Common myeloid progenitor, CD34-positive (primary cell): ENCODE results near the gene ZNF132.
"Not testable (repeated sequence)": the region's sequence is repeated elsewhere in the genome, so short reads cannot be mapped to it uniquely, and the experiment has no call there.

Experiments
- CTCF ChIA-PET: fragments of 350-600 bp; sonication (Branson Sonifier 250); formaldehyde crosslinking; loops from one replicate; lab custom pipeline; 2021; ENCODE audit warnings: antibody characterized with exemption; lab: Charles Lee
- POLR2A ChIA-PET: fragments of 350-600 bp; sonication (Branson Sonifier 250); formaldehyde crosslinking; loops from one replicate; lab custom pipeline; 2021; ENCODE audit warnings: antibody characterized with exemption; lab: Charles Lee
- DNase-seq, 3 donors: peaks; one replicate each; pipeline versions ENCODE4 v3.0.0 to v3.0.0-alpha.2; 2013
- H3K27ac ChIP-seq, 2 experiments: 1 replicate in 1 of 2; 2 replicates in 1 of 2; pipeline ENCODE4 v1.7.0; 2013; ENCODE audit warnings: inconsistent platforms in 2 of 2, low read length in 2 of 2, mild to moderate bottlenecking in 2 of 2, low read depth in 1 of 2, moderate library complexity in 1 of 2; ENCODE audit not compliant: severe bottlenecking in 2 of 2, insufficient read depth in 1 of 2, poor library complexity in 1 of 2
- H3K27me3 ChIP-seq, 5 experiments: replicated peaks in 2 of 5; 1 replicate in 3 of 5; 2 replicates in 2 of 5; pipeline versions ENCODE4 v1.6.1 to v1.7.0; 2013; ENCODE audit warnings: low read length in 4 of 5, mild to moderate bottlenecking in 2 of 5, moderate library complexity in 2 of 5, inconsistent platforms in 1 of 5; ENCODE audit not compliant: insufficient read depth in 5 of 5, control insufficient read depth in 4 of 5
- H3K36me3 ChIP-seq, 4 experiments: 1 replicate in 2 of 4; 2 replicates in 2 of 4; pipeline versions ENCODE4 v1.6.1 to v1.7.0; 2013; ENCODE audit warnings: low read length in 3 of 4, control low read depth in 1 of 4, mild to moderate bottlenecking in 1 of 4; ENCODE audit not compliant: control insufficient read depth in 4 of 4, insufficient read depth in 4 of 4
- H3K4me1 ChIP-seq, 4 experiments: 1 replicate in 3 of 4; 2 replicates in 1 of 4; pipeline versions ENCODE4 v1.6.1 to v1.7.1; 2013; ENCODE audit warnings: low read length in 3 of 4, mild to moderate bottlenecking in 3 of 4, control low read depth in 1 of 4, inconsistent platforms in 1 of 4, moderate library complexity in 1 of 4; ENCODE audit not compliant: control insufficient read depth in 4 of 4, insufficient read depth in 4 of 4; ENCODE audit errors: control extremely low read depth in 1 of 4
- H3K4me3 ChIP-seq, 7 experiments: 1 replicate in 4 of 7; 2 replicates in 3 of 7; pipeline versions ENCODE4 v1.5.1 to v1.7.0; 2013; ENCODE audit warnings: mild to moderate bottlenecking in 7 of 7, low read length in 6 of 7, moderate library complexity in 6 of 7, inconsistent platforms in 2 of 7, low read depth in 2 of 7, control low read depth in 1 of 7; ENCODE audit not compliant: insufficient read depth in 4 of 7, control insufficient read depth in 1 of 7; ENCODE audit errors: extremely low read depth in 1 of 7
- H3K9me3 ChIP-seq, 5 experiments: 1 replicate in 4 of 5; 2 replicates in 1 of 5; pipeline versions ENCODE4 v1.6.1 to v1.7.1; 2013; ENCODE audit warnings: low read length in 4 of 5, mild to moderate bottlenecking in 2 of 5, inconsistent platforms in 1 of 5, low read depth in 1 of 5, moderate library complexity in 1 of 5; ENCODE audit not compliant: control insufficient read depth in 4 of 5, insufficient read depth in 2 of 5; ENCODE audit errors: control extremely low read depth in 1 of 5
- whole genome bisulfite sequencing: methylation state at CpG from one replicate; pipeline ENCODE4 v1.1.5; 2013; ENCODE audit not compliant: insufficient coverage; 5-methylcytosine and 5-hydroxymethylcytosine counted together

Gene ZNF132

DNA sequence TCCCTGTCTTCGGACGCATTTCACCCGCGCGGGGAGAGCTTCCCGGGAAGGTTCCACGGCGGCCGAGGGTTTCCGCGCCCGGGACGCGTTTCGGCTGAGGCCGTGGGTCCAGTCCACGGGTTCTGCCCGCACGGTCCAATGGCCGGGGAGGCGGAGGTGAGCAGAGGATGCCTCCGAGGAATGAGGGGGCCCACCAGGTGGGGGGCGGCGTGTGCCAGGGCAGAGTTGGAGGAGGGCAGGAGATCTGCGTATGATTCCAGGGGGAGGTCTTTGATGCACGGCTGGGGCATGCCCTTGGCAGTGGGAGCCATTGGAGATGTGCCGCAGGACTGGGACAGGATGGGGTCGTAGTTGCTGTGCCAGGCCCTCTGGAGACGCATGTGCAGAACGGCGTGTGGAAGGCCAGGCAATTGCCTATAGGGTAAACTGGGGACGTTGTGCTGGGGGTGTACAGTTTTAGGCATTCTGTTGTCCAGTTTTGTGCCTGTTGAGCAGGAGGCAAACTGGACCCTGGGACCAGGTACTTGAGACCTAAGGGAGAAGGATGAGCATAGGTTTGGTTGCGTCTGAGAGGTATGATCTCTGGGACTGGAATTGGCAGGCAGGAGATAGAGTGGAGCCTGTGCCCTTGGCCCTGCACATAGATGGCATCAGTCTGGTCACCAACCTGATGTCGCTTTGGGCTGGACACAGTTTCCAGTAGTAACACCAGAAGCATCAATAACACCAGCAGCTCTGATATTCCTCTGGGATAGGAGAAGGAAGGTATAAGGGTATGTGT lies 30.8 kb downstream of the ZNF132 start:
- peaks cover 0 to 2% (median 0%) of the 10 kb centered on the region in 4 experiments for H3K36me3 ChIP-seq
- peak overlapping the region; percentile 15 to 92 for H3K27ac ChIP-seq
- H3K27me3 ChIP-seq: no peaks in the 10 kb centered on the region
- H3K4me1 ChIP-seq: peaks cover 2 to 28% (median 25%) of the 10 kb centered on the region in 4 experiments
- peak overlapping the region; percentile 75 to 98 (median 89) for H3K4me3 ChIP-seq
- no peaks in the 10 kb centered on the region for H3K9me3 ChIP-seq
- peak in 2 of 3 donors; percentile 53 to 56 for DNase-seq
- ChIA-PET CTCF (interaction anchor here (0.6 kb wide), 3 partner anchors 9 to 83 kb away, joined by 3 to 4 read pairs (median 3); partner anchors contain the start of genes ZNF497 and ZSCAN22), POLR2A (interaction anchor here (0.9 kb wide), 1 partner anchor 47 kb away, joined by 3 read pairs; the partner anchor contains the start of gene ZNF497)
- WGBS: 3% methylated on average over 29 of the region's 34 CpGs

- CTCF ChIA-PET: interaction anchor here (0.6 to 1.2 kb wide), 4 partner anchors 9 to 82 kb away, joined by 3 to 4 read pairs (median 4); partner anchors contain the start of genes ZNF497 and ZSCAN22
- peak within 1 kb of the TSS; percentile 75 to 98 (median 89) for H3K4me3 ChIP-seq
Measured at GRCh38 chr19:58408152-58409009, 31.6 kb downstream of the ZNF132 start, which contains the start of gene ZNF584. Gene ZNF584 (plus strand): TSS chr19:58408649. CDS start chr19:58409148, 499 bp downstream.

GRCh38 chr19:58407658-58408151 lies 32.2 kb downstream of the ZNF132 start:
- no peaks in the 10 kb centered on the region for H3K27me3 ChIP-seq
- peaks cover 0 to 2% (median 0%) of the 10 kb centered on the region in 4 experiments for H3K36me3 ChIP-seq
- peaks cover 2 to 31% (median 26%) of the 10 kb centered on the region in 4 experiments for H3K4me1 ChIP-seq
- H3K27ac ChIP-seq: peak overlapping the region; percentile 59 to 92
- POLR2A ChIA-PET: interaction anchor here (0.9 kb wide), 1 partner anchor 46 kb away, joined by 3 read pairs; the partner anchor contains the start of gene ZNF497
- no peaks in the 10 kb centered on the region for H3K9me3 ChIP-seq
- H3K4me3 ChIP-seq: peak overlapping the region; percentile 75 to 98 (median 89)
- CTCF ChIA-PET: interaction anchor here (1.1 to 1.4 kb wide), 3 partner anchors 9 to 44 kb away, joined by 3 to 4 read pairs (median 4); no protein-coding TSS in a partner anchor
- WGBS: 27% methylated on average over 22 of the region's 22 CpGs
- no peak for DNase-seq

More at GRCh38 chr19:58408152-58409009, 31.6 kb downstream of the ZNF132 start, which contains the start of gene ZNF584:
- 0% methylated on average over 83 of the region's 100 CpGs for WGBS
- H3K27ac ChIP-seq: peak within 1 kb of the TSS; percentile 59 to 92
- peaks cover 0 to 2% (median 0%) of the 10 kb centered on the region in 4 experiments for H3K36me3 ChIP-seq
- peak; percentile 95 to 97 (median 97) for DNase-seq
- no peaks in the 10 kb centered on the region for H3K27me3 ChIP-seq
- H3K9me3 ChIP-seq: no peaks in the 10 kb centered on the region
- peaks cover 2 to 31% (median 26%) of the 10 kb centered on the region in 4 experiments for H3K4me1 ChIP-seq
- POLR2A ChIA-PET: interaction anchor here (0.9 kb wide), 1 partner anchor 46 kb away, joined by 3 read pairs; the partner anchor contains the start of gene ZNF497

DNA sequence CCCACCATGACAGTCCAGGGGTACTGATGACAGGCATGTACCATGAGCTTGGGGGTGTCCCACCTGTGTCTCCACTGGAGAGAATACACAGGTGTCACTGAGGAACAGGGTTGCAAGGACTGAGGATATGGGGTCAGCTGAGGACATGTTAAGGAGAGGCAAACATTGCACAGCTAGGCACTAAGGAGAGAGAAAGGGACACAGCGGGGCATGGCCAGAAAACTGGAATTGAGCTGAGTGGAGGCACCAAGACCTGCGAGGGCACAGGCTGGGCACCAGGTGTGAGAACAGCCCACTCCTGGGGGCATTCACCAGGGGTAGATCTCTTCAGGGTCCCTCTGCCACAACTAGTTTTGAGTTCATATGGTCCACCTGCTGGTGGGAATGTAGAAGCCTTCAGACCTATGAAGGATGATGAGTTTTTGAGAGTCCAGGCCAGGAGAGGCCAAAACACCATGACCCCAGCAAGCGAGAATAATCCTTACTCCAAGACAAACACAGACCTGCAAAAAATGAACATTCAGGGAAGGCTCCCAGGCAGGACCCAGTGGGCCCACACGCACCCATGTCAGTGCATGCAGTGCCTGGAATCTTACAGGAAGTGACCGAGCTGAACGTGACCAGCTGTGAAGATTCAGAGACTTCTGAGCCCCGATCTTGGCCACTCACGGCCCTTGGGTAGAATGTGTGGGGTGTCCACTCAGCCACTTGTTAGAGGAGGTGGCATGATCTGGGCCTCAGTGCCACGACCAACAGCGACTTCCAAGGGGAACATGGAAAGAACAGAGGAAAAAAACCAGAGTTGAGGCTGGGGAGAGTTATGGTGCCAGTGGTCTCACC lies 32.9 kb downstream of the ZNF132 start:
- DNase-seq: peak in 2 of 3 donors; percentile 40 to 46
- CTCF ChIA-PET: interaction anchor here (1.1 to 1.4 kb wide), 7 partner anchors 10 to 78 kb away, joined by 3 to 8 read pairs (median 4); no protein-coding TSS in a partner anchor
- Histone ChIP-seq H3K27me3 (no peaks in the 10 kb centered on the region), H3K4me1 (peaks cover 2 to 34% (median 29%) of the 10 kb centered on the region in 4 experiments), H3K36me3 (no peaks in the 10 kb centered on the region), H3K4me3 (peak overlapping the region in 6 of 7 experiments; percentile 75 to 98 (median 90)), H3K9me3 (no peaks in the 10 kb centered on the region), H3K27ac (peak overlapping the region in 1 of 2 experiments; percentile 92)
- 76% methylated on average over 10 of the region's 10 CpGs for WGBS
- POLR2A ChIA-PET: no interaction called here

DNA sequence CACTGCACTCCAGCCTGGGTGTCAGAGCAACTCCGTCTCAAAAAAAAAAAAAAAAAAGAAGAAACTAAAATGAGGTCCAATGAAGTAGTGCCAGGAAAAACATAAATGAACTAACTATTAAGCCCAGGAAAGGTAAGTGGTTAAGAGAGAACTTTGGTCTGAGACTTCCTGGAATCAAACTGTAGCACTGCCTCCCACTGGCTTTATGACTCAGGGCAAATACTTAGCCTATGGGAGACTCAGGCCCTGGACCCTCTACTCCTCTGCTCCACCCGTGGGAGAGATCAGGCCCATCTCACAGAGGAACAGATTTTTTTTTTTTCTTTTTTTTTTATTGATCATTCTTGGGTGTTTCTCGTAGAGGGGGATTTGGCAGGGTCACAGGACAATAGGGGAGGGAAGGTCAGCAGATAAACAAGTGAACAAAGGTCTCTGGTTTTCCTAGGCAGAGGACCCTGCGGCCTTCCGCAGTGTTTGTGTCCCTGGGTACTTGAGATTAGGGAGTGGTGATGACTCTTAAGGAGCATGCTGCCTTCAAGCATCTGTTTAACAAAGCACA lies 36.0 kb downstream of the ZNF132 start:
- H3K36me3 ChIP-seq, H3K4me3 ChIP-seq, POLR2A ChIA-PET, H3K9me3 ChIP-seq, H3K27ac ChIP-seq, H3K27me3 ChIP-seq: not testable (repeated sequence)
- peak in 1 of 3 donors; percentile 40 for DNase-seq
- WGBS: no CpG with 5 or more reads among the region's 5 CpGs
- CTCF ChIA-PET: interaction anchor here (0.6 to 1.4 kb wide), 3 partner anchors 14 to 75 kb away, joined by 3 read pairs; no protein-coding TSS in a partner anchor
- peaks cover 0 to 33% (median 29%) of the 10 kb centered on the region in 4 experiments for H3K4me1 ChIP-seq
